IPS-NIHi11 (cell line): ENCODE results near the gene PAPSS2.

Experiments used
- DNase-seq: peaks from one replicate; pipeline ENCODE4 v3.0.0; 2012; ENCODE audit warnings: mixed read lengths, low spot score

PAPSS2 gene

DNA sequence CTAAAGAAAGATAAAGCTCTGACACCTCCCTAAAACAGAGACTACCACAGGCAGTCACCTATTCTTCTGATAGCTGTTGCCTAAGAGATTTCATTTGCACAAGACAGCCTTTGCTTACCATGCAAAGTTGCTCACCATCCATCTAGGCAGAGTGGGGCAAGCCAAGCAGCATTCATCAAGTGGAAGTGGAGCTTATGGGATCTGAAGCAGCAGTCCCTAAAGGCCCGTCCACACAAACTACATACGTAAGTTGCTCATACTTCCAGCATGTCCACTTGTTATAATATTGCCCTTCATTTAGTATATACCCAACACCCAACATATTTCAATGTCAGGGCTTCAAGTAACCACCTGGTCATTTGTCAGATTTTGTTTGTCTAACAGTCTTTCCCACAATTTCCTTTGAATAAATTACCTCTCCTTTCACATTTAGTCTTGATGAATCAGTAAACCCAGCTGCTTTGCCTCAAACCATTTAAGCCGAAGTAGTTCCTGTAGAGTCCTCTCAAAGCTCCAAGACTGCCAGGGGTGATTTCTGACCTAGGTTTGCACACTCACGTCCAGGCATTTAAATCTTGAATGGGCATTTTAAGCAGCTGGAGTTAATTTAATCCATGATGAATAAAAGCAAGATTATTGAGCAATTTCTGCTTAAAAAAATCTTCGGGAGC is 90.5 kb downstream of the PAPSS2 start:
- DNase-seq = no peak

DNA sequence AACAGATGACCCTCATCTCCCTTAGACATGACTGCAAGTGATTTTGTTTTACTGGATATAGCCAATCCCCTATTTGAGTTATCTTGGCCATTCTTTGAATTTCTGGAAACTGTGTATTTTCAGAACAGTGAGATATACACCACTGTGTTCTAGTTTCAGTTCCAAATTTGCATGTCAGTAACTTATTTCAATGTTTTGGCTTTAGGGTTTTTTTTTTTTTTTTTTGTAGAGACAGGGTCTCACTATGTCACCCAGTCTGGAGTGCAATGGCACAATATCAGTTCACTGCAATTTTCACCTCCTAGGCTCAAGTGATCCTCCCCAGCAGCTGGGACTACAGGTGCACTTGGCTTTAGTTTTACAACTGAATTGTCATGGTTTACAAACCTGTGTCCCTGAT is 91.1 kb downstream of the PAPSS2 start:
- no peak for DNase-seq

DNA sequence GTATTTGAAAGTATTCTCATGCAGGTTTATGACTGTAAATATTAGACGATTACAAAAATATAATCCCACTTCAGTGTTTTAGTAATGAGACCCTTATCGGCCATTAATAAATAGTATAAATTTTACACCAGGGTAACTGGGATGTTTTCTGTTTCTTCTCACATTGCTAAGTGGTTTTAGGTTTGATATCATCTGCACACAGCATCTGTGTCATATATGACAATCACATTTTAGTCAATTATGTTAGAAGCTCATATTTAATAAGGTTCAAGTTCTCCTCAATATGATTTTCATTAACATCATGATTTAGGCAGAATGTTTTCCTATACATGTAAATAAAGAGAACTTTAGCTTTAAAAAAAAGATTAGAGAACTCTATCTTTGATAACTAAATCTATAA is 91.6 kb downstream of the PAPSS2 start:
- DNase-seq = no peak

DNA sequence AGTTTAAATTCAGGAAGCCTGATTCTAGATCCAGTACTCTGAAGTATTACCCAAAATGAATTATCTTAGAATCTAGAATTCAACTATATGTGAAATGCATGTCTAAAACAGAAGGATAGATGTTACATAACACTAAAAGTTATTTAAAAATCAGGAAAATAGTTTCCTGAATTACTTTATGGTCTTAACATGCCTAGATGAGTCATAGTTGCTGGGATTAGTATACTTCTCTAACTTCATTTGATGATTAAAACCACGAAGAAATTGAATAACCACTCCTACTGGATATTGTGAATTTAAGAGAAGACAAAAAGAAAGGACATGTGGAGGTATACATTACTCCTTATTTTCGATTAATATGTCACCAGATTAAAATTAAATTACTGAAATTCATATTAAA is 92.9 kb downstream of the PAPSS2 start:
- DNase-seq = no peak

DNA sequence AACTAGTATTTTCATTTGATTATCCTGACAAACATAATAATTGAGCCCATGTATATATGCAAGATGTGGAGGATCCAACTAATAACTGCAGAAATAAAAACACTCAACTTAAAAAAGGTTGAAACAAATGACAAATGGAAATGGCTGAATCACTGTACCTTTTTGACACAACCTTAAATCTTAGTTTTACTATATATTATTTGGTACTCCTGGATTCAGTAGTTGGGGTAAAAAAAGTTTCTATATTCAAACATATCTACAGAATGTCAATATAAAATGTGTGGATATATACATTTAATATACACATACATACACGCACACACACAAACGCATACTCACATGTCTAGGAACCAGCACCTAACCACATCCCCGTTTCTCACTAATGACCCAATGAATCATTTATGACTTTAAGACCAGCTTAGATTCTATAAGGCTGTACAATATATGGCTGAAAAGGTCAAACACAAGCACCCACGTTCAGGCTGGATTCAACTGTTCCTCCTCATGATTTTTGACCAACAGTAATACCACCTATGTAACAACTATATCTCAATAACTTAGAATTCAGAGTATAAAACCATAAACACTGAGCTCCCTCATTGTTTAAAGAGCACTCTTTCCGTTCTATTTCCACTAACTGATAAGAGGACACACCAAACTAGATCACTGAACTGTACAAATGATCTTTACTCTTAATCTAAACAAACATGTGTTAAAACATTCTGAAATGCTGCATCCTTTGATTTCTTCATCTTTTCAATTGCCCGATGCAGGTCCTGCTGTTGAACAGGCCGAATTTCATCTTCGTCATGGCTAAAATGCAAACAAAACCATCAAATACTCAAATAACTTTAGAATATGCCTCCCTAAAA is 94.6 kb downstream of the PAPSS2 start:
- no peak for DNase-seq

DNA sequence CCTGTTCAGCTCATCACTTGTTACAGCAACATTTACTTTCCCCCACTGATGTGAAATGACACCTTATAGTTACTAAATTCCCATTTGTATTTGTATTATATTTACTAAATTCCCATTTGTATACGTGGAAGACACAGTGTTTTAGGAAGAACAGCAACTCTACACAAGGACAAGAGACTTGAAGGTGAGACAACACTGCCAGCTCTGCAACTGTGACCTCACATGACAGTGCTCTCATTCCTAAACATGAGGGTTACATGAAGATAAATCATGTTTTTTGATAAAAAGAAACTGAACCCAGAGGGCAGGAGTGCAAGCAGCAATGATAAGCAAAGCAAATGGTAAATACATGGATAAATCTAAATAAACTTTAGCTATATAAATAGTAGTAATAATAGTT is 98.0 kb downstream of the PAPSS2 start:
- DNase-seq = no peak

DNA sequence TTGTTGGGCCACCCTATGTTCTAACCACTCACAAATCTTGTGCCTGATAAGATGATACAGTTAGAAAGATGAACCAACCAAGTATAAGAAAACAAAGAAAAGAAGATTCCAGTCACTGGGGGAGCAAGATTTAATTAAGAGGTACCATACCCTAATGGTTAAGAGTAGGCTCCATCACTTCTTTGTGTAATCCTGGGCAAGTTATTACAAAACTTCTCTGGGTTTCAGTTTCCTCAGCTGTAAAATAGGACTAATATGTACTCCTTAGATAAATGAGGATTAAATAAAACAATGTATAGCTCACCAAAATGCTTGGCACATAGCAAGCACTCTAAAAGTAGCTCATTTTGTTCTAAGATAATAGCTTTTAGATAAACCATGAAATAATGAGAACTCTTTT is 99.9 kb downstream of the PAPSS2 start:
- no peak for DNase-seq

DNA sequence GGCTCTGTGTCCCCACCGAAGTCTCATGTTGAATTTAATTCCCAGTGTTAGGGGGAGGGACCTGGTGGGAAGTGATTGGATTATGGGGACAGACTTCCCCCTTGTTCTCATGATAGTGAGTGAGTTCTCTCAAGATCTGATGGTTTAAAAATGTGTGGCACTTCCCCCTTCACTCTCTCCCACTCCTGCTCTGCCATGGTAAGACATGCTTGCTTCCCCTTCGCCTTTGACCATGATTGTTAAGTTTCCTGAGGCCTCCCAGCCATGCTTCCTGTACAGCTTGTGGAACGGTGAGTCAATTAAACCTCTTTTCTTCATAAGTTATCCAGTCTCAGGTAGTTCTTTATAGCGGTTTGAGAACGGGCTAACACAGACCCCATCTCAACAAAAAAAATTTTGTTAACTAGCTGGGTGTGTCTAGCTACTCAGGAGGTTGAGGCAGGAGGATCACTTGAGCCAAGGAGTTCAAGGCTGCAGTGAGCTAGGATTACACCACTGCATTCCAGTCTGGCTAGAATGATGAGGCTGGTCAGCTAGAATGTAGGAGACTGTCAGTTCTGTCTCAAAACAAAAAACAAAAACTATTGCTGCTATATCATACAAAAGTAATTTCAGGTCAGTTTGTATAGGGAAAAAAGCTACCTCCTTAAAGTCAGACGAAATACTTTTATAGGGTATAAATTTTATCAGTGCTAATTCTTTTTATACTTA is 100.7 kb downstream of the PAPSS2 start:
- no peak for DNase-seq

DNA sequence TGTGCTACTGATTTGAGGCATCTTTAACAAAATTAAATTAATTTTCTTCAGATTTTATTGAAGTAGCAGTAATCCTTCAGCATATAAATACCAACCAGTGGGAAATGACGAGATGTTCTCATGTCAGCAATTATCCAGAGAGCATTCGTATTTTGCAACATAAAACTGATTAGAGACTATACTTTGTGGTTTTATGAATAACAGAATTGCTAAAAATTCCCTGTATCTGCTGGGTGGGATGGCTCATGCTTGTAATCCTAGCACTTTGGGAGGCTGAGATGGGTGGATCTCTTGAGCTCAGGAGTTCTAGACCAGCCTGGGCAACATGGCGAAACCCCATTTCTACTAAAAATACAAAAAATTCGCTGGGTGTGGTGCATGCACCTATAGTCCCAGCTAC is 101.5 kb downstream of the PAPSS2 start:
- no peak for DNase-seq

DNA sequence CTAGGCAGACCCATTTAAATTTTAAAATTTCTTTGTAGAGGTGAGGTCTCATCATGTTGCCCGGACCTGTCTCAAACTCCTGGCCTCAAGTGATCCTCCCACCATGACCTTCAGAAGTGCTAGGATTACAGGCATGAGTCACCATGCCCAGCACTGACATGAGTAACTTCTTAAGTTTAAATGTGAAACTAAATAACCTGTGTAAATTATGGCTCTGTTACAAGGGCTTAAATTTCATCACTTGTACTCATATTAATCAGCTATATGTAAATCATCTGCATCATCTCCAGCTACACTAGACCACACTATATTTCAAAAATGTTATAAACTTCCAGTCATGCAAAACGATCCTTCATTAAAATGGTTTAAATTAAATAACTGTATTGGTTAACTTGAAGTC is 102.2 kb downstream of the PAPSS2 start:
- DNase-seq = no peak

DNA sequence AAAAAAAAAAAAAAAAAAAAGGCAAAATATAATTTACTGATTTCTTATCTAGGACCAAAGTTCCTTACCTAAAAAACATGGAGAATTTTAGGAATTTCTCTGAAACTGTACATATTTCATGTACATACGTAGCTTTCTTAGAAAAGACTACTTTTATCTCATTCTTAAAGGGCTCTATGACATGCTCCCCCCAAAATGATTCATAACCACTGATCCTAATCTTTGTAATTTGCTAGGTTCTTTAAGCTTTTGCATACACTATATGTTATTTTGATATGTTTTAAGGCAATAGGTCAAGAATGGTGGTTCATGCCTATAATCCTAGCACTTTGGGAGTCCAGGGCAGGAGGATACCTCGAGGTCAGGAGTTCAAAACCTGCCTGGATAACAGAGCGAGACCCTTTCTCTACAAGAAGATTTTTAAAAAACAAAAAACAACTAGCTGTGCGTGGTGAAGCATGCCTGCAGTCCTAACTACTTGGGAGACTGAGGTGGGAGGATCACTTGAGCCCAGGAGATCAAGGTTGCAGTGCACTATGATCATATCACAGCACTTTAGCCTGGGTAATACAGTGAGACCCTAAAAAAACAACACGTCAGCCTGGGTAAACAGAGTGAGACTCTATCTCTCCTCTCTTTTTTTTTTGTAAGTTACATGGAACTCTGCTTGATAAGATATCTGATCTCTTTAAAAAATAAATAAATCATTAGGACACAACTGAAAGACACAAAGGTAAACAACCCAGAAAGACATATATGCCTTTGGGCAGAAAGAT is 103.6 kb downstream of the PAPSS2 start:
- no peak for DNase-seq

DNA sequence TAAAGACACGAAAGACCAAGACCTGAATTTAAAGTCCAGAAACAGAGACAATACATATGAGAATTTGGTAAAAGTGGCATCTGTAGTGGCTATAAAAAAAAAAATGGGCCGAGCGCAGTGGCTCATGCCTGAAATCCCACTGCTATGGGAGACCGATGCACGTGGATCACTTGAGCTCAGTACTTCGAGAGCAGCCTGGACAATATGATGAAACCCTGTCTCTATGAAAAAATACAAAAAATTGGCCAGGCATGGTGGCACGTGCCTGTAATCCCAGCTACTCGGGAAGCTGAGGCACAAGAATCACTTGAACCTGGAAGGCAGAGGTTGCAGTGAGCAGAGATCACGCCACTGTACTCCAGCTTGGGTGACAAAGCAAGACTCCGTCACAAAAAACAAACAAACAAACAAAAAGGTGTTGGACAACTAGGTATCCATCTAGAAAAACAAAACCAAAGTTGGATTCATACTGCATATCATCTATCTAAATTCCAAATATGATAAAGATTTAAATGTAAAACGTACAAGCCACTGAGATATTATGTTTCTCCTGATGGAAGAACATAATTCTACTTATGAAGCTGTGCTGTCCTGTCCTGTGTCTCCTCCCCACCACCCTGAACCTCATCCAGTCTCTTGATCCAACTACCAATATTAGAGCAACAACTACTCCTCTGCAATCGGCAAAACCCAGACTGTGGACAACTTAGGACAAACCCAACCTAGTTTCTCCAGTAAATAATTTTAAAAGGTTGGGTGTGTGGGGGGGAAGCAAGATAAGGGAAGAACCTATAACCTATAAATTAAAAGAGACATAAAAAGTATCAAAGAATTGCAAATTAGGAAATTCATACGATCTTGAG is 104.6 kb downstream of the PAPSS2 start:
- DNase-seq = no peak

DNA sequence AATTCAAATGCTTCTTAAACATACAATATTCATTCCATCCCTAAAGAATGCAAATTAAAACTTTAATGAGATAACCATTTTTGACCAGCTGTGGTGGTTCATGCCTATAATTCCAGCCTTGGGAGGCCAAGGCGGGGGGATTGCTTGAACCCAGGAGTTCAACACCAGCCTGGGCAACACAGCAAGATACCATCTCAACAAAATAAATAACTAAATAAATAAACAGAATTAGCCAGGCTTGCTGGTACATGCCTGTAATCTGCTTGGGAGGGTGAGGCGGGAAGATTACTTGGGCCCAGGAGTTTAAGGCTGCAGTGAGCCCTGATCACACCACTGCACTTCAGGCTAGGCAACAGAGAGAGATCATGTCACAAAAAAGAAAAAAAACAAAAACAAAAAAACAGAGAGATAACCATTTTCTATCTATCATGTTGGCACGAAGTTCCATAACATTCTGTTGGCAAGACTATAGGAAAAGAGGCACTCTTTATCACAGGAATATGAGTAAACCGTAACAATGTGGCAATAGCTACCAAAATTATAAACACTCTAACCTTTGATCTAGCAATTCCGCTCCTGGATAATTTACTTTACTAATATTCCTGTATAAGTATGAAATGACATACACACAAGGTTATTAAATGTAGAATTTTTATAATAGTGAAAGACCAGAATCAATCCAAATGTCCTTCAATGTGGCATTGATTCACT is 106.1 kb downstream of the PAPSS2 start:
- no peak for DNase-seq

DNA sequence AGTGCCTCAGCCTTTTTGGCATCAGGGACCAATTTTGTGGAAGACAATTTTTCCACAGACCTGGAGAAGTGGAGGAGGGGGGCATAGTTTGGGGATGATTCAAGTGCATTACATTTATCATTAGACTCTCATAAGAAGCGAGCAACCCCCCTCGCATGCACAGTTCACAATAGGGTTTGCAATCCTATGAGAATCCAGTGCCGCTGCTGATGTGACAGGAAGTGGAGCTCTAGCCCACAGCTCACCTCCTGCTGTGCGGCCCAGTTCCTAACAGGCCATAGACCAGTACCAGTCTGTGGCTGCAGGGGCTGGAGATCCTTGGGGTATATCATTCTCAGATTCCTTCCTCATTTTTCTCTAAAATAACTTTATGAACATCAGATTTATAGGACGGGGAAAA is 107.6 kb downstream of the PAPSS2 start:
- DNase-seq = no peak

DNA sequence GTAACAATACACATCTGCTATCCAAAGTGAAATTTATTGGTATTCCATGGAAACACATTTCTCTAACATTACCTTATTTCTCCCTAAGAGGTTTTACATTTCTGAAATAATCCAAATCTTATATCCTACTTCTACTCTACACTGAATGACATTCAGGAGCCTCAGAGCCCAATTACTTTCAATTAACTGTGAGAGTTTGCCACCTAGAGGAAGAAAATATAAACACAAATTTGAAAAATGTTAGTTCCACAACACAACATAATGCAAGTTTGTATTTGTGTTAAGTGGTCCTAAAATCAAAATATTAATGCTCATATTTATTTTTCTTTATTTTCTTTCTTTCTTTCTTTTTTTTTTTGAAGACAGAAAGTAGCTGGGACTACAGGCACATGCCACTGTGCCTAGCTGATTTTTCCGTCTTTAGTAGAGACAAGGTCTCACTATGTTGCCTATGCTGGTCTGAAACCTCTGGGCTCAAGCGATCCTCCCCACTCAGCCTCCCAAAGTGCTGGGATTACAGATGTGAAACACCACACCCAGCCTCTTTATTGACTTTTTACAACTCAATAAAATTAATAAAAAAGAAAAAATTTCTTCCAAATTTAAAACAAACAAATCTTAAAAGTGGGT is 112.3 kb downstream of the PAPSS2 start:
- DNase-seq = peak; percentile 33

DNA sequence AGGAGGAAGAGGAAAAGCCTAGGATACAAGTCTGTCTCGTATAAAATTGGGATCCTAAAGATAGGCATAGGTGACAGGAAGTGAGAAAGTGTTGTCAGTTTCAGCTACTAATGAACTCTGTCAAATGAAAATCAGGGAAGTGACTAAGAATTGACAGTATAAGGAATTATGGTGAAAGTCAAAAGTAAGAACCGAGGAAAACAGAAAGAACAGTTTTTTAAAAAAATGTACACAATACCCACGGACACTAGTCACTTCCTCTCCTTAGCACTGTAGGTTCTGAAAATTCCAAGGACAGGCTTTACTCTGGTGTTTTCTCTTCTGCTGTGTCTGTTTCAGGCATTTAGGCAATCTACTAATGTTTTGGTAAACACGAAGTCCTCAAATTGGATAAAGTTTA is 116.1 kb downstream of the PAPSS2 start:
- no peak for DNase-seq

DNA sequence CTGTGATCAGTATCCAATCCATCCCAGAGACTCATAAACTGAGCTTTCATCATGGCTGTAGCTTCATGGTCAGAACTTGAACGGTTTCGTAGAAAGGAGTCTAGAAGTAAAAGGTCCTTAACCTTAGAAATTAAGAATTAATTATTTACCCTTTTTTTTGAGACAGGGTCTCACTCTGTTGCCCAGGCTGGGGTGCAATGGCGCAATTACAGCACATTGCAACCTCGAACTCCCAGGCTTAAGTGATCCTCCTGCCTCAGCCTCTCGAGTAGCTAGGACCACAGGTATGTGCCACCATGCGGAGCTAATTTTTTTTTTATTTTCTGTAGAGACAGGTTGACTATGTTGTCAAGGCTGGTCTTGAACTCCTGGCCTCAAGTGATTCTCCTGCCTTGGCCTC is 116.7 kb downstream of the PAPSS2 start:
- DNase-seq = no peak

DNA sequence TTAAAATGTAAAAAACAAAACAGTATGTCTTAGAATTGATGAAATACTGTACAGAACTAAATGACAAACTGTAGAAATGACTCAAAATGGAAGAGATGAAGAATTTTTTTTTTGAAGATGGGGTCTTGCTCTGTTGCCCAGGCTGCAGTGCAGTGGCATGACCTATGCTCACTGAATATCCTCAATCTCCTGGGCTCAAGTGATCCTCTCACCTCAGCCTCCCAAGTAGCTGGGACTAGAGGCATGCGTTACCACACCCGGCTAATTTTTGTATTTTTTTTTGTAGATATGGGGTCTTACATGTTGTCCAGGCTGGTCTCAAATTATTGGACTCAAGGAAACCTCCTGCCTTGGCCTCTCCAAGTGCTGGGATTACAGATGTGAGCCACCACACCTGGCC is 121.9 kb downstream of the PAPSS2 start:
- no peak for DNase-seq

DNA sequence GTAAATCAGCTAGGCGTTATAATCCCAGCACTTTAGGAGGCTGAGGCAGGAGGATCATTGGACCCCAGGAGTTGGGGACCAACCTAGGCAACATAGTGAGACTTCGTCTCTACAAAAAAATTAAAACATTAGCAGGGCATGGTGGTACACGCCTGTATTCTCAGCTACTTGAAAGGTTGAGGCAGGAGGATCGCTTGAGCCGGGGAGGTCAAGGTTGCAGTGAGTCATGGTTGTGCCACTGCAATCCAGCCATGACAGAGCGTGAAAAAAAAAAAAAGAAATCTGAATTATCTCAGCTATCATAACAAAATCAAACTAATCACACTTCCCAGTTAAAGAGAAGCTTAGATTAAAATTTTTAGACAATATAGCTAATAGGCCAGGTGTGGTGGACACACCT is 123.0 kb downstream of the PAPSS2 start:
- DNase-seq = no peak

DNA sequence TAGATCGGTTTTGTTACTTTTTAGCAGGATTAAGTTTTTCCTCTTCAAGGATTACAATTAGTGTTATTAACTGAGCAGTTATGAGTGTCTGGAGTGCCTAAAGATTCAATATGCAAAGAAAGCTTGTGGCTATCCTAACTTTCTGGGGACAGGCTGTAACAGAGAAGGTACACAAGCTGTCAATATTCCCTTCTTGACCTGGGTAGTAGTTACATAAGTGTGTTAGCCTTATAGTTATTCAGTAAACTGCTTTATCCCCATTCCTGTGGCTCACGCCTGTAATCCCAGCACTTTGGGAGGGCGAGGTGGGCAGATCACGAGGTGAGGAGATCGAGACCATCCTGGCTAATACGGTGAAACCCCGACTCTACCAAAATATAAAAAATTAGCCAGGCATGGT is 126.7 kb downstream of the PAPSS2 start:
- DNase-seq = no peak
